Endodermal cell (in vitro differentiated cells): ENCODE results near the gene AFM. TPM values are rescaled to one million over a fixed set of nuclear protein-coding genes. Genes with fewer than 3 reads are reported as not detected.

ENCODE experiments used
- DNase-seq: peaks from one replicate; pipeline ENCODE4 v3.0.0-alpha.2; 2017
- H3K27ac ChIP-seq: 2 replicates; pipeline ENCODE4 v1.5.1; 2013; ENCODE audit warnings: mild to moderate bottlenecking, low read depth, low read length, moderate library complexity
- H3K27me3 ChIP-seq: 2 replicates; pipeline ENCODE4 v1.6.1; 2013; ENCODE audit warnings: mild to moderate bottlenecking, low read length, moderate library complexity; ENCODE audit not compliant: insufficient read depth, control insufficient read depth, poor library complexity, severe bottlenecking
- H3K36me3 ChIP-seq: 2 replicates; pipeline ENCODE4 v1.7.0; 2013; ENCODE audit warnings: mild to moderate bottlenecking, low read length, moderate library complexity; ENCODE audit not compliant: control insufficient read depth, insufficient read depth
- H3K4me1 ChIP-seq: one replicate; pipeline ENCODE4 v1.7.0; 2013; ENCODE audit warnings: low read length; ENCODE audit not compliant: control insufficient read depth, insufficient read depth
- H3K4me3 ChIP-seq: 2 replicates; pipeline ENCODE4 v1.5.1; 2013; ENCODE audit warnings: mild to moderate bottlenecking, low read length, moderate library complexity
- H3K9ac ChIP-seq: 2 replicates; pipeline ENCODE4 v1.6.1; 2013; ENCODE audit warnings: mild to moderate bottlenecking, low read length, moderate library complexity; ENCODE audit not compliant: poor library complexity, severe bottlenecking; ENCODE audit errors: extremely low read depth
- H3K9me3 ChIP-seq: 2 replicates; pipeline ENCODE4 v1.6.1; 2013; ENCODE audit warnings: mild to moderate bottlenecking, low read length, moderate library complexity; ENCODE audit not compliant: control insufficient read depth
- H3K27ac Mint-ChIP-seq: 2 replicates; pipeline ENCODE4 v1.8.0; 2020; ENCODE audit warnings: mixed read lengths
- H3K27me3 Mint-ChIP-seq: 2 replicates; pipeline ENCODE4 v1.8.0; 2021; ENCODE audit warnings: mild to moderate bottlenecking, mixed read lengths; ENCODE audit not compliant: insufficient read depth
- H3K36me3 Mint-ChIP-seq: 2 replicates; pipeline ENCODE4 v1.8.0; 2020; ENCODE audit warnings: low read depth, mixed read lengths
- H3K4me1 Mint-ChIP-seq: 2 replicates; pipeline ENCODE4 v1.8.0; 2020; ENCODE audit warnings: mixed read lengths
- H3K4me3 Mint-ChIP-seq: 2 replicates; pipeline ENCODE4 v1.8.0; 2020; ENCODE audit warnings: mild to moderate bottlenecking, moderate library complexity, mixed read lengths
- H3K9me3 Mint-ChIP-seq: 2 replicates; pipeline ENCODE4 v1.8.0; 2020; ENCODE audit warnings: mild to moderate bottlenecking, mixed read lengths
- WGBS, 2 experiments: methylation state at CpG; one replicate each; pipeline versions ENCODE4 v1.1.5 to v1.1.7; 2013; ENCODE audit warnings: missing lambda C conversion rate in 2 of 2, mixed read lengths in 1 of 2; ENCODE audit not compliant: insufficient coverage in 1 of 2, insufficient read length in 1 of 2; 5-methylcytosine and 5-hydroxymethylcytosine counted together
- total RNA-seq, 2 donors: library from RNA; stranded (reverse); fragmentation: NEBNext Ultra II Directional in 1 of 2; extraction: Animal tissue kit (Norgen Biotek cat#: 25700) in 1 of 2; gene quantifications; 2 replicates in 1 of 2; 3 replicates in 1 of 2; pipeline ENCODE4 v1.2.1, GENCODE V29; 2021
- TF ChIP-seq, protein P1 (sequence below): fragments of 200-600 bp; sonication (generic); conservative IDR thresholded peaks from 2 replicates; pipeline ENCODE4 v1.5.0; 2021; ENCODE audit warnings: antibody characterized with exemption, mild to moderate bottlenecking

AFM gene
- total RNA-seq, 2 donors from 2014 or later = not detected

- no peak for DNase-seq
- Histone ChIP-seq H3K9ac (no peak overlapping the region), H3K4me1 (peaks cover 11% of the 10 kb centered on the region), H3K4me3 (no peak overlapping the region), H3K9me3 (no peaks in the 10 kb centered on the region), H3K27me3 (peaks cover 77% of the 10 kb centered on the region), H3K36me3 (no peaks in the 10 kb centered on the region), H3K27ac (no peak overlapping the region)
- Mint-ChIP-seq H3K9me3 (peaks cover 2% of the 10 kb centered on the region), H3K36me3 (no peaks in the 10 kb centered on the region), H3K4me1 (peaks cover 29% of the 10 kb centered on the region), H3K27ac (peak overlapping the region; percentile 53), H3K4me3 (no peak overlapping the region), H3K27me3 (peaks cover 70% of the 10 kb centered on the region)
- 91 to 93% methylated on average over 3 to 4 of the region's 4 CpGs for WGBS, 2 experiments
- TF ChIP-seq, protein P1, sequence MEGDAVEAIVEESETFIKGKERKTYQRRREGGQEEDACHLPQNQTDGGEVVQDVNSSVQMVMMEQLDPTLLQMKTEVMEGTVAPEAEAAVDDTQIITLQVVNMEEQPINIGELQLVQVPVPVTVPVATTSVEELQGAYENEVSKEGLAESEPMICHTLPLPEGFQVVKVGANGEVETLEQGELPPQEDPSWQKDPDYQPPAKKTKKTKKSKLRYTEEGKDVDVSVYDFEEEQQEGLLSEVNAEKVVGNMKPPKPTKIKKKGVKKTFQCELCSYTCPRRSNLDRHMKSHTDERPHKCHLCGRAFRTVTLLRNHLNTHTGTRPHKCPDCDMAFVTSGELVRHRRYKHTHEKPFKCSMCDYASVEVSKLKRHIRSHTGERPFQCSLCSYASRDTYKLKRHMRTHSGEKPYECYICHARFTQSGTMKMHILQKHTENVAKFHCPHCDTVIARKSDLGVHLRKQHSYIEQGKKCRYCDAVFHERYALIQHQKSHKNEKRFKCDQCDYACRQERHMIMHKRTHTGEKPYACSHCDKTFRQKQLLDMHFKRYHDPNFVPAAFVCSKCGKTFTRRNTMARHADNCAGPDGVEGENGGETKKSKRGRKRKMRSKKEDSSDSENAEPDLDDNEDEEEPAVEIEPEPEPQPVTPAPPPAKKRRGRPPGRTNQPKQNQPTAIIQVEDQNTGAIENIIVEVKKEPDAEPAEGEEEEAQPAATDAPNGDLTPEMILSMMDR = no peak
These were observed 29.4 kb upstream of the AFM start for GRCh38 chr4:73451981-73452747.

DNA sequence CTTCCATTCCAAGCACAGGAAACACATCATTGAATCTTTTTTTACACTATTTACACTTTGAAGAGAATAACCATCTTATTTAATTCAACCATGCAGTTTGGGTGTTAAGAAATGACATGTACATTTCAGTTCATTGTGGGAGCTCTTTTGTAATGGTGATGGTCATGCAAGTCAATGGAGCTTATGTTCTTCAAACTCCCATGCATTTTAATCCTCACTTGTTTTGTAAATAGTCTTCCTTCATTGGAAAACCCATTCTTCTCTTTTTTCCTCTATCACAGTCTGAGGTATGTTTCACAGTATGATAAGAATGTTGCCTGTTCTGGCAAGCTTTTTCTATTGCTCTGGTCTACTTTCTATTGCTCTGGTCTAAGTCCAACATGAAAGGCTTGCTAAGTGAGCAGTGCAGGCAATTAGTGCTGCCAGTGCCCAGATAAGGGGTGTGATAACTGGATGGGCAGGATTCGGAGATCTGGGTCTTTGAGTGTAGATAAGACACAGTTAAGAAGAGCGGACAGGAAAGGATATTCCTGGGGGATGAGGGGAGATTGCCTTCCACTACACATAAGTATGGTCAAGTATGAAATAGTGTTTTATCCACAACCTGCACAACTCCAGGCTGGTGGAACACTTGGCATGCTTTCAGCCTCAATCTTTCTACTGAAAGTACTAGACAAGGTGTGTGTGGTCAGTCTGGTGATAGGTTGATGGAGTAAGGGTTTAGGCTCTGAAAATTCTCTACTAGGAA lies 28.4 kb upstream of the AFM start:
- peak; percentile 74 for DNase-seq
- Histone ChIP-seq H3K27ac (no peak overlapping the region), H3K27me3 (peaks cover 73% of the 10 kb centered on the region), H3K4me3 (no peak overlapping the region), H3K9me3 (no peaks in the 10 kb centered on the region), H3K9ac (no peak overlapping the region), H3K36me3 (no peaks in the 10 kb centered on the region), H3K4me1 (peaks cover 11% of the 10 kb centered on the region)
- peaks cover 66% of the 10 kb centered on the region for H3K27me3 Mint-ChIP-seq
- peaks cover 2% of the 10 kb centered on the region for H3K9me3 Mint-ChIP-seq
- H3K36me3 Mint-ChIP-seq = no peaks in the 10 kb centered on the region
- TF ChIP-seq, protein P1 = no peak
- H3K27ac Mint-ChIP-seq = peak overlapping the region; percentile 53
- WGBS, 2 experiments = 50% methylated on average over 2 of the region's 2 CpGs; no CpG with 5 or more reads in 1 of the 2 experiments
- peaks cover 29% of the 10 kb centered on the region for H3K4me1 Mint-ChIP-seq
- H3K4me3 Mint-ChIP-seq = no peak overlapping the region

DNA sequence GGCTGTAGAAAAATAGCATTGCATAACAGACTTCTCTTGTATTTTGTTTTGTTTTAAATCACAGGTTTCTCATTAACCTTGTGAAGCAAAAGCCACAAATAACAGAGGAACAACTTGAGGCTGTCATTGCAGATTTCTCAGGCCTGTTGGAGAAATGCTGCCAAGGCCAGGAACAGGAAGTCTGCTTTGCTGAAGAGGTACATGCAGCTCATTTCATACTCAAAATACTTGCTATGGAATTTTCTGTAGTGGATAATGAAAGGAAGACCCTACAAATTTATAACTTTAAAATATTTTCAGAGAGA lies 27.9 kb upstream of the AFM start:
- TF ChIP-seq, protein P1 = no peak
- H3K4me1 Mint-ChIP-seq = peaks cover 29% of the 10 kb centered on the region
- H3K9me3 ChIP-seq = no peaks in the 10 kb centered on the region
- no peaks in the 10 kb centered on the region for H3K36me3 Mint-ChIP-seq
- peaks cover 11% of the 10 kb centered on the region for H3K4me1 ChIP-seq
- no peak overlapping the region for H3K27ac ChIP-seq
- H3K4me3 Mint-ChIP-seq = no peak overlapping the region
- H3K9ac ChIP-seq = no peak overlapping the region
- no peak for DNase-seq
- peaks cover 2% of the 10 kb centered on the region for H3K9me3 Mint-ChIP-seq
- H3K36me3 ChIP-seq = no peaks in the 10 kb centered on the region
- H3K27me3 Mint-ChIP-seq = peaks cover 66% of the 10 kb centered on the region
- H3K27me3 ChIP-seq = peaks cover 71% of the 10 kb centered on the region
- no peak overlapping the region for H3K4me3 ChIP-seq
- H3K27ac Mint-ChIP-seq = peak overlapping the region; percentile 15
